T1000 (cell line): Measurements from ENCODE around the gene RPS15.

Experiments used
- DNase-seq: peaks from one replicate; lab custom pipeline; 2025; ENCODE audit warnings: mixed read lengths; lab: John Stamatoyannopoulos, UW

The RPS15 gene

GRCh38 chr19:1453525-1454364 lies 15.5 kb downstream of the RPS15 start:
- peak; percentile 61 for DNase-seq

- DNase-seq, result no peak
These were observed 16.8 kb downstream of the RPS15 start for GRCh38 chr19:1455002-1455335.

- peak; percentile 91 for DNase-seq
These were observed 17.3 kb downstream of the RPS15 start for GRCh38 chr19:1455336-1456120.

GRCh38 chr19:1456121-1456900 lies 18.1 kb downstream of the RPS15 start:
- no peak for DNase-seq

- DNase-seq, result no peak
These were observed 19.0 kb downstream of the RPS15 start for GRCh38 chr19:1457031-1457739.

GRCh38 chr19:1457892-1458291 lies 19.7 kb downstream of the RPS15 start:
- DNase-seq, result no peak

- DNase-seq, result no peak
These were observed 21.3 kb downstream of the RPS15 start for GRCh38 chr19:1459479-1459878.

GRCh38 chr19:1460033-1460995 lies 22.1 kb downstream of the RPS15 start:
- DNase-seq, result no peak

- no peak for DNase-seq
These were observed 23.7 kb downstream of the RPS15 start for GRCh38 chr19:1461862-1462261.

- DNase-seq, result no peak
These were observed 27.2 kb downstream of the RPS15 start for GRCh38 chr19:1465191-1466016.

- DNase-seq, result no peak
These were observed 27.8 kb downstream of the RPS15 start for GRCh38 chr19:1466018-1466460.

GRCh38 chr19:1466461-1467214 lies 28.4 kb downstream of the RPS15 start:
- no peak for DNase-seq

GRCh38 chr19:1467215-1467489 lies 29.0 kb downstream of the RPS15 start:
- no peak for DNase-seq

GRCh38 chr19:1467490-1468273 lies 29.5 kb downstream of the RPS15 start:
- DNase-seq, result no peak

- DNase-seq, result no peak
These were observed 30.2 kb downstream of the RPS15 start for GRCh38 chr19:1468274-1468820.

- no peak for DNase-seq
These were observed 30.6 kb downstream of the RPS15 start for GRCh38 chr19:1468821-1469254.

GRCh38 chr19:1469255-1470054 lies 31.3 kb downstream of the RPS15 start:
- no peak for DNase-seq

- DNase-seq, result no peak
These were observed 31.8 kb downstream of the RPS15 start for GRCh38 chr19:1470055-1470304.
